Stimulated activated memory B cell treated with anti-CD40 and anti-IgM and Interleukin-4, amounts not matched to agents 10 μg/mL and 1 μg/mL and 100 μg/mL, for 72 hours (primary cell): ENCODE results near the gene LRATD1.

Experiments
- ATAC-seq: fragments of 150-1000 bp; cut with Tn5 transposase; 2 replicates; pipeline ENCODE4 v1.10.0; 2021
- H3K27ac Mint-ChIP-seq: one replicate; pipeline ENCODE4 v1.8.0; 2022; ENCODE audit warnings: mild to moderate bottlenecking, mixed read lengths
- H3K27me3 Mint-ChIP-seq: one replicate; pipeline ENCODE4 v1.8.0; 2022; ENCODE audit warnings: mixed read lengths
- H3K36me3 Mint-ChIP-seq: one replicate; pipeline ENCODE4 v1.8.0; 2022; ENCODE audit warnings: mixed read lengths
- H3K4me1 Mint-ChIP-seq: one replicate; pipeline ENCODE4 v1.8.0; 2022; ENCODE audit warnings: mixed read lengths
- H3K4me3 Mint-ChIP-seq: one replicate; pipeline ENCODE4 v1.8.0; 2022; ENCODE audit warnings: mild to moderate bottlenecking, moderate library complexity, mixed read lengths
- H3K9me3 Mint-ChIP-seq: one replicate; pipeline ENCODE4 v1.8.0; 2022; ENCODE audit warnings: mixed read lengths

Gene LRATD1

GRCh38 chr2:14654835-14655282 lies 22.3 kb downstream of the LRATD1 start:
- Mint-ChIP-seq H3K27me3 (peaks cover 11% of the 10 kb centered on the region), H3K4me1 (peaks cover 10% of the 10 kb centered on the region), H3K4me3 (no peak overlapping the region), H3K36me3 (no peaks in the 10 kb centered on the region), H3K9me3 (no peaks in the 10 kb centered on the region), H3K27ac (no peak overlapping the region)
- no peak for ATAC-seq

GRCh38 chr2:14656146-14656545 lies 23.6 kb downstream of the LRATD1 start:
- Mint-ChIP-seq H3K27ac (no peak overlapping the region), H3K9me3 (no peaks in the 10 kb centered on the region), H3K4me3 (no peak overlapping the region), H3K27me3 (peaks cover 11% of the 10 kb centered on the region), H3K36me3 (no peaks in the 10 kb centered on the region), H3K4me1 (peaks cover 10% of the 10 kb centered on the region)
- ATAC-seq: no peak

GRCh38 chr2:14661163-14661562 lies 28.6 kb downstream of the LRATD1 start:
- Mint-ChIP-seq H3K36me3 (no peaks in the 10 kb centered on the region), H3K27ac (no peak overlapping the region), H3K27me3 (peaks cover 11% of the 10 kb centered on the region), H3K9me3 (no peaks in the 10 kb centered on the region), H3K4me3 (no peak overlapping the region), H3K4me1 (no peaks in the 10 kb centered on the region)
- ATAC-seq: no peak

GRCh38 chr2:14673351-14673875 lies 40.9 kb downstream of the LRATD1 start:
- H3K4me1 Mint-ChIP-seq: no peaks in the 10 kb centered on the region
- no peaks in the 10 kb centered on the region for H3K36me3 Mint-ChIP-seq
- H3K4me3 Mint-ChIP-seq: no peak overlapping the region
- no peaks in the 10 kb centered on the region for H3K27me3 Mint-ChIP-seq
- ATAC-seq: no peak
- H3K9me3 Mint-ChIP-seq: no peaks in the 10 kb centered on the region
- H3K27ac Mint-ChIP-seq: no peak overlapping the region

- no peak for ATAC-seq
- Mint-ChIP-seq H3K36me3 (no peaks in the 10 kb centered on the region), H3K9me3 (no peaks in the 10 kb centered on the region), H3K27me3 (no peaks in the 10 kb centered on the region), H3K4me1 (no peaks in the 10 kb centered on the region), H3K27ac (no peak overlapping the region), H3K4me3 (no peak overlapping the region)
These were observed 43.0 kb downstream of the LRATD1 start for GRCh38 chr2:14675489-14675888.

- Mint-ChIP-seq H3K4me3 (no peak overlapping the region), H3K9me3 (no peaks in the 10 kb centered on the region), H3K4me1 (no peaks in the 10 kb centered on the region), H3K27me3 (no peaks in the 10 kb centered on the region), H3K36me3 (no peaks in the 10 kb centered on the region), H3K27ac (no peak overlapping the region)
- no peak for ATAC-seq
These were observed 43.9 kb downstream of the LRATD1 start for GRCh38 chr2:14676371-14676770.

- H3K9me3 Mint-ChIP-seq: no peaks in the 10 kb centered on the region
- no peak overlapping the region for H3K4me3 Mint-ChIP-seq
- no peak overlapping the region for H3K27ac Mint-ChIP-seq
- ATAC-seq: no peak
- H3K4me1 Mint-ChIP-seq: no peaks in the 10 kb centered on the region
- H3K27me3 Mint-ChIP-seq: no peaks in the 10 kb centered on the region
- H3K36me3 Mint-ChIP-seq: no peaks in the 10 kb centered on the region
These were observed 44.5 kb downstream of the LRATD1 start for GRCh38 chr2:14677039-14677438.

- Mint-ChIP-seq H3K4me3 (no peak overlapping the region), H3K36me3 (no peaks in the 10 kb centered on the region), H3K27me3 (no peaks in the 10 kb centered on the region), H3K27ac (no peak overlapping the region), H3K9me3 (no peaks in the 10 kb centered on the region), H3K4me1 (no peaks in the 10 kb centered on the region)
- no peak for ATAC-seq
These were observed 46.2 kb downstream of the LRATD1 start for GRCh38 chr2:14678761-14679160.

- Mint-ChIP-seq H3K36me3 (no peaks in the 10 kb centered on the region), H3K9me3 (no peaks in the 10 kb centered on the region), H3K4me3 (no peak overlapping the region), H3K27me3 (no peaks in the 10 kb centered on the region), H3K27ac (no peak overlapping the region), H3K4me1 (no peaks in the 10 kb centered on the region)
- ATAC-seq: no peak
These were observed 49.1 kb downstream of the LRATD1 start for GRCh38 chr2:14681608-14682007.
